PFSK-1 (cell line): ENCODE data around the gene GNPTAB.

ENCODE experiments used
- FOXP2 ChIP-seq: optimal IDR thresholded peaks from 2 replicates; pipeline ENCODE3; 2011; ENCODE audit warnings: borderline replicate concordance, control low read depth, inconsistent platforms; ENCODE audit not compliant: insufficient read depth; ENCODE audit errors: extremely low read length, extremely low read depth
- POLR2AphosphoS5 ChIP-seq: IDR thresholded peaks from 2 replicates; pipeline ENCODE4 v1.6.1; 2012; ENCODE audit warnings: low read depth, mild to moderate bottlenecking, control low read depth, low read length, moderate library complexity
- REST ChIP-seq, 2 experiments: IDR thresholded peaks; 2 replicates each; pipeline versions ENCODE4 v1.6.1 to v1.8.0; 2011 to 2012; ENCODE audit warnings: low read depth in 2 of 2, low read length in 2 of 2, control low read depth in 1 of 2, inconsistent platforms in 1 of 2, mild to moderate bottlenecking in 1 of 2, moderate library complexity in 1 of 2; ENCODE audit not compliant: insufficient read depth in 1 of 2
- SIN3A ChIP-seq: IDR thresholded peaks from 2 replicates; pipeline ENCODE4 v1.6.1; 2012; ENCODE audit warnings: mild to moderate bottlenecking, low read length, moderate library complexity, borderline replicate concordance; ENCODE audit not compliant: insufficient read depth
- TAF1 ChIP-seq: IDR thresholded peaks from 2 replicates; pipeline ENCODE4 v1.6.1; 2012; ENCODE audit warnings: low read length, control low read depth, borderline replicate concordance; ENCODE audit not compliant: insufficient read depth

GNPTAB gene

GRCh38 chr12:101794574-101794973 is 36.2 kb downstream of the GNPTAB start:
- TF ChIP-seq FOXP2 (no peak), SIN3A (no peak), REST (IDR thresholded peaks at IDR 0.05; ENCODE audit: insufficient read depth in 1 of 2, low read depth in 2 of 2, low read length in 2 of 2) (no peak), POLR2AphosphoS5 (no peak)

GRCh38 chr12:101793401-101793800 is 37.4 kb downstream of the GNPTAB start:
- TF ChIP-seq FOXP2, result no peak
- no peak for TF ChIP-seq POLR2AphosphoS5
- no peak for TF ChIP-seq SIN3A
- TF ChIP-seq TAF1, result no peak
- no peak for TF ChIP-seq REST (IDR thresholded peaks at IDR 0.05; ENCODE audit: insufficient read depth in 1 of 2, low read depth in 2 of 2, low read length in 2 of 2)

GRCh38 chr12:101792046-101792931 is 38.5 kb downstream of the GNPTAB start:
- no peak for TF ChIP-seq TAF1
- TF ChIP-seq SIN3A, result no peak
- no peak for TF ChIP-seq FOXP2

- TF ChIP-seq FOXP2, result no peak
- TF ChIP-seq POLR2AphosphoS5, result no peak
- no peak for TF ChIP-seq REST (IDR thresholded peaks at IDR 0.05; ENCODE audit: insufficient read depth in 1 of 2, low read depth in 2 of 2, low read length in 2 of 2)
- no peak for TF ChIP-seq SIN3A
- no peak for TF ChIP-seq TAF1
These were observed 41.6 kb downstream of the GNPTAB start for GRCh38 chr12:101789171-101789570.

GRCh38 chr12:101785671-101786070 is 45.1 kb downstream of the GNPTAB start:
- TF ChIP-seq POLR2AphosphoS5 (no peak), REST (IDR thresholded peaks at IDR 0.05; ENCODE audit: insufficient read depth in 1 of 2, low read depth in 2 of 2, low read length in 2 of 2) (no peak), SIN3A (no peak), TAF1 (no peak), FOXP2 (no peak)
